HT-29 (cell line): Measurements from ENCODE around the gene VAPB. TPM values are rescaled to one million over a fixed set of nuclear protein-coding genes. Genes with fewer than 3 reads are reported as not detected.

Experiments
- DNase-seq: peaks from one replicate; pipeline ENCODE4 v3.0.0-alpha.2; 2015; ENCODE audit warnings: low spot score
- total RNA-seq: library from RNA; depleted of rRNA; stranded (reverse); fragments of >200 nt; shearing (Covaris generic); gene quantifications from 2 replicates; pipeline ENCODE4 v1.2.3, GENCODE V29; 2014

VAPB gene
- total RNA-seq, 1 experiment from 2014 or later = 16.2 TPM

DNA sequence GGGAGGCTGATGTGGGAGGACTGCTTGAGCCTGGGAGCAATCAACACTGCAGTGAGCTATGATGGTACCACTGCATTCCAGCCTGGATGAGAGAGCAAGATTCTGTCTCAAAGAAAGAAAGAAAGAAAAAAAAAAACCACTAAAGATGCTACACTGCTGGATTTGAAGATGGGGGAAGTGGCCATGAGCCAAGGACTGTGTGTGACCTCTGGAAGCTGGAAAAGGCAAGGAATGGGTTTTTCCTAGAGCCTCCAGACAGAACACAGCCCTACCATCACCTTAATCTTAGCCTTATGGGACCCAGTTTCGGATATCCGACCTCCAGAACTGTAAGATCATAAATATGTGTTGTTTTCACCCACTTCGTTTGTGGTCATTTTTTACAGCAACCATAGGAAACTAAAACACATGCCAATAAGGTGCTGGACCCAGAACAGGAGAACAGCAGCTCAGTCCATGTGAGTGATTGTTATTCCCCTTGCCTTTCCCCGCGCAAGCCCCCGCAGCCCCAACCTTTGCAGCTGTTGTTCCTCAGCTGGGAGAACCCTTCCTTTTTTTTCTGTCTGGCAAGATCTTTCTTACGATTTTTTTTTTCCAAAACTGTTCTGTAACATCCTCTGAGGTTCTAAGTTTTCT, 11.1 kb upstream of the VAPB start:
- DNase-seq = no peak

DNA sequence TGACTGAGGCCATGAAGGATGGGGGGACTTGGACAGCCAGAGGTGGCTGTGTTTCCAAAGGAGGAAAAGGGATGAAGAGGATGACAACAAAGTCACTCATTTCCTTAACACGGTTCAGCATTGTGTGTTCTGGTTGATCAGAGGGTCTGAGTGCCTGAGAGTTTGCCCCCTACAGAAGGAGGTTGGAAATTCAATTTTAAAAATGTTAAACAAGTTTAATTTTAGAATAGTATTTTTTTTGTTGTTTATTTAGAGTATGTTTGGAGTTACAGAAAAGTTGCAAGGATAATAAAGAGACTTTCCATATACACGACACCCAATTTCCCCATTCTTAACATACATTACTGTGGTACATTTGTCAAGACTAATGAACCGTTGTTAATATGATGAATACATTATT, 10.3 kb upstream of the VAPB start:
- no peak for DNase-seq

DNA sequence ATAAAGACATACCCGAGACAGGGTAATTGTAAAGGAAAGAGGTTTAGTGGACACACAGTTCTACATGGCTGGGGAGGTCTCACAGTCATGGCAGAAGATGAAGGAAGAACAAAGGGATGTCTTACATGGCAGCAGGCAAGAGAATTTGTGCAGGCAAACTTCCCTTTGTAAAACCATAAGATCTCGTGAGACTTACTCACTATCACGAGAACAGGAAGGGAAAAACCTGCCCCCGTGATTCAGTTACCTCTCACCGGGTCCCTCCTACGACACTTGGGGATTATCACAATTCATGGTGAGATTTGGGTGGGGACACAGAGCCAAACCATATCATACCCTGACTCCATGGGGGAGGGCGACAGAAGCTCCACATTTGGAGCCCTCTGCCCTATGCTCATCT, 7.4 kb upstream of the VAPB start:
- DNase-seq = no peak

DNA sequence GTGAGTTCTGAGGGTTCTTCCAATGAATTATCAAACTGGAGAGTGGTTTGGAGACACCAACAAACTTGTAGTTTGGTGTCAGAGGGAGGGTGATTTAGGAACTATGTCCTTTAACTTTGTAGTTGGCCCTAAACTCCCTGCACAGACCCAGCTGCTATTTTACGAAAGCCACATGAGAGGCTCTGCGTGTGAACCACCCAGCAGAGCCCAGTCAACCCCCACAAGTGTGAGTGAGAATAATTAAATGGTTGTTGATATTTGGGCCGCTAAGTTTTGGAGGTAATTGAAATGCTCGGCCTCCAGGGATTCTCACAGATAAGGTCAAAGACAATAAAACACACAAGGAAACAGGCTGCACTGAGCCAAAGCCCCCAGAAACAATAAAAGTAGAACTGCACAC, 6.9 kb upstream of the VAPB start:
- no peak for DNase-seq

DNA sequence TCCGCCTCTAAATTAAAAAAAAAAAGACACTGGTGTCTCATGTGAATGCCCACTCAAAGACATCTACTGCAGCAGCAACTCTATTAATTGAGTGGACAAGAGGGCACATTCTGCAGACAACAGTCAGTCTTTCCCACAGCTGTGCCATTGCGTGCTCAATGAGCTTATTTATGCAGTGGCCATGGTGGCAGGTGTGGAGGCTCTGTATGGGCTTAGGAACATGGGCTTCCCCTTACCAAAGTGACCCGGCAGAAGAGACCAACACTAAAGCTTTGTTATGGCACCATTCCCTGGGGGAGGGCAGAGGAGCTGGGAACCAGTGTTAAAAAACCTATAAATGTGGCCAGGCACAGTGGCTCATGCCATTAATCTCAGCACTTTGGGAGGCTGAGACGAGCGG, 4.2 kb upstream of the VAPB start:
- no peak for DNase-seq

DNA sequence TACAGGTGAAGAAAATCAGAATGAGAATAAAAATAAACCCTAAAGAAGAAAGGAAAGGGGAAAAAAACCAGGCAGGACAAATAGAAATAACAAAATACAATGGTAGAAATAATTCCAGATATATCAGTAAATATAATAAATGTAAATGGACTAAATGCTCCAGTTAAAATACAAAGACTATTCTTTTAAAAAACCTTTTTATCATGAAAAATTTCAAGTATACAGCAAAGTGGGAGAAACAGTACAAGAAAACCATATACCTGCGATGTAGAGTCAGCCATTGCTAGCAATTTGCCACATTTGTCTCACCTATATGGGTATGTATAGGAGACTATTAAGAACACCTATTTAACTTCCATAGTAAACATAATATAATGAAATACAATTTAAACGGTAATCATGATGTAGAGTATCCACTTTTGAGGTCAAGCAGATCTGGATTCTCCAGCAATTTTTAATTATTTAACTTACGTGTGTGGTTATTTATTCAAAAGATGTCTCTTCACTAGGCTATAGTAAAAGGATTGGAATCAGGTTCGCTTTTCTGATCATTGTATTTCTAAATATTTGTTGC, 914 bp upstream of the VAPB start:
- DNase-seq = no peak

DNA sequence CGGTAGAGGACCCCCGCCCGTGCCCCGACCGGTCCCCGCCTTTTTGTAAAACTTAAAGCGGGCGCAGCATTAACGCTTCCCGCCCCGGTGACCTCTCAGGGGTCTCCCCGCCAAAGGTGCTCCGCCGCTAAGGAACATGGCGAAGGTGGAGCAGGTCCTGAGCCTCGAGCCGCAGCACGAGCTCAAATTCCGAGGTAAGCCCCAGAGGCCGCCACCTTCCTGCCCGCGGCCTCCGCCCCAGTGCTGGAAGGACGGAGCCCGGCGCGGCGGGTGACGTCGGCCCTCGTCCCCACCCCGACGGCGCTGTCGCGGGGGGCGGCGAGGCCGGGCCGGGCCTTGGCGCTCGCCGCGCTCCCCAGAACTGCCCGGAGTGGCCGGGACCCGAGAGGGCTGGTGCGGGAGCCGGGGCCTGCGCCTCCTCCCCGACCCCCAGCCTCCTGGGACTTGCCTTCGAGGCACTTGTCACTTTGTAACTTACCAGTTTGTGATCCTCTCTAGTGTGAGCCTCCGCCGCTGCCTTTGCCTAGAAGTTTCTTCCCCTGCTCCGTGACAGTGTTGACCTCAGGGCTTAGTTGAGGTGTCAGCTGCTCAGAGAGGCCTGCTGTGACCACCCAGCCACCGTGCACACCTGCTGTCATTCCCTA, 417 bp downstream of the VAPB start:
- peak; percentile 70 for DNase-seq

DNA sequence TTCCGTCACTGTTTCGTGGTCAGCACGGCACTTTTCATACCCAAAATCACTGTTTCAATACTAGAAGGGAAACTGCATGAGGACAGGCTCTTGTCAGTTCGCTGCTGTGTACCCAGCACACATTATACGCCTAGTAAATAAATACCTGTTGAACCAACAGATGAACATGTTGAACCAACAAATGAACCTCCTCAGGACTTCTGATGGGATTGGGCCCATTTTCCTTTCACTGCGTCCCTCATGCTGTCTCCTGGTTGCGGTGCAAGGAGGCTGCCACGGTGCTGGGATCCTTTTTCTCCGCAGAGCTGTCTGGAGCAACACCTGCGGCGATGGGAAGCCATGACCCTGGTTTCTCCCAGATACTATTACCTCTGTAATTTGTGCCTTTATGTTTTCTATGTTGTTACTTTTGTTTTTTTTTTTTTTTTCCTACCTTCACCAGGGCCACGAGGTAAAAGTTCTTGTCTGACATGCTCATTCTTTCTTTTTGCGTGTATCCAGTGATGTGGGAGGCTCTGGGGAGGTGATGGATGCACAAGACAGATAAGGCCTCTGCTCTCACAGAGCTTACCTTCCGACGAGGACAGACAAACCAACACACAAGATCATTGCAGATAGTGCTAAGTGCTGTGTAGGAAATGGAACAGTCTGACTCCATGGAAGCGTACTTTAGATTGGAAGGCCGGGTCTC, 1.1 kb downstream of the VAPB start:
- DNase-seq = no peak

DNA sequence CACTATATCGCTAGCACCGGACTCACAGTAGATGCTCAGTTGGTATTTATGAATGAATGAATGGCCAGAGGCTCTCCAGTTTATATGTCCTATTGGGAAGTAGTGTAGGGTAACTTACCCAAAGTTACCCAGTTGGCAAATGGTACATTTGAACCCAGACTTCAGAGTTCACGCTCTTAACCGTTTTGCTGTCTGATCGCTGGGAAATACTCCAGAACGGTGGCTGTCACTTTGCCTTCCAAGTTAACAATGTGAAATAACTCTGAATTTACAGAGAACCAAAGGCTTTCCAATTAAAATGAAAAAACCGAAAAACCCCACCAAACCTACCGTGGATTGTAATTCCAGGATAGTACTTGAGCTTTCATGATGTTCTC, 1.6 kb downstream of the VAPB start:
- DNase-seq = no peak

DNA sequence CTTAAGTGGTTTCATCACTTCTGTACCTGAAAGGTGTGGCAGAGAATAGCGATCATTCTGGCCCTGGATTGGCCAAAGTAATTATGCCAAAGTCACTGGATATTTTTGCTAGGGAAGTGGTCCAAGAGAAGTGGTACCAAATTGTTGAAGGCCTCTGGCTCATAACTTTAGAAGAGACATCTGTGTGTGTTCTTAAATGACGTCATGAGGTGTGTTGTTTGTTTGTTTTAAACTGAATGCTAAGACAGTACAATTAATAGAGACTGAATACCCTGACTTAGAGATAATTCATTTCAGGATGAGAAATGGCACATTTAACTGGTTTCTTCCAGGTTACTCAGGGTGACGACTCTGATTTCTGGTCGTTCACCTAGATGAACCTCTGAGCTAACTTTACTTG, 3.3 kb downstream of the VAPB start:
- DNase-seq = no peak

DNA sequence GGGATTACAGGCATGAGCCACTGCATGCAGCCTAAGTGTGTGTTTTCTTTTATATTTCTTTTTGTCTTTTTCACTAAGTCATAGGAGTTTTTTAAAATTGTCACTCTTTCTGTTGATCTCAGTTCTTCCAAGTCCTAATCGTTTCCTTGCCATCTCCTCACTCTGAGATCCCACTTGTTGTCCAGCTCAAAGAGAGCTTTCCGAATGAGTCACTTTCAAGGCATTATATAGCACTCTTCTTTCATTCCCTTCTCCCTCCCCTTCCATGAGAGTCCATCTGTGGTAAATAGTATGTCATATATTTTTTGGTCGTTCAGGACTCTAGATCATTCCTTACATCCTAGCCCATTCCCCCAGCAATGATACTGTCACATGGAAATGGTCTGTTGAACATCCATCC, 4.3 kb downstream of the VAPB start:
- no peak for DNase-seq

DNA sequence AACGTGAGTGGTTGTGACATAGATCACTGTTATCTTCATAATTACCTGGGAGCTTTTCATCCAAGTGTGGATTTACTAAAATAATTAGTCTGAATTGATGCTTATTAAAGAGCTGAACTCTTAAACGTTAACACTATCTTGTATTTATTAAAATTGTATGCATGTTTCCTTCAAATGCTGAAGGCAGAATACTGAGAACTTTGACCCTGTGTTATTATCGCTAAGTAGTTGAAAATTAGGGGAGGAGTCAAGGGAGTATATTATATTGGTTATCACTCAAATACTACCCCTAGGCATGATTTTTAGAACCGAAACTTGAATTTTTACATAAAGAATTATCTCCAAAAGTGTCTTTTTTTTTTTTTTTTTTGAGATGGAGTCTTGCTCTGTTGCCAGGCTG, 5.8 kb downstream of the VAPB start:
- no peak for DNase-seq

DNA sequence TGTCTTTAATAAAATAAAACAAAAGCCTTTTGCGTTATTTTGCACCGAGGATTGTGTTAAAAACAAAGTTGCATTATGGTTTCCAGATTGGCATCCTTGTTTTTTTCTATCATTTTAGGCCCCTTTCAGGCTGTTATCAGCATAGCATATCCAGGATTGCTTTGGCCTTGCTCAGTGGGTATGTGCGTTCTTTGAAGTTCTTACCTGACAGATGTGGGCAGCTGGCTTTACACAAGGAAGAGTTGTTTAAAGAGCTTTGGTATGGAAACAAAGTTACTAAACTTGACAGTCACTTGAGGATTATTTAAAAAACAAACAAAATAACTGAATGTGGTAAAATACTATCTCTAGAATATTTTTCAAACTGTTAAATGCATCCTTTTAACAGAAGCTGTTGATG, 6.6 kb downstream of the VAPB start:
- DNase-seq = no peak

DNA sequence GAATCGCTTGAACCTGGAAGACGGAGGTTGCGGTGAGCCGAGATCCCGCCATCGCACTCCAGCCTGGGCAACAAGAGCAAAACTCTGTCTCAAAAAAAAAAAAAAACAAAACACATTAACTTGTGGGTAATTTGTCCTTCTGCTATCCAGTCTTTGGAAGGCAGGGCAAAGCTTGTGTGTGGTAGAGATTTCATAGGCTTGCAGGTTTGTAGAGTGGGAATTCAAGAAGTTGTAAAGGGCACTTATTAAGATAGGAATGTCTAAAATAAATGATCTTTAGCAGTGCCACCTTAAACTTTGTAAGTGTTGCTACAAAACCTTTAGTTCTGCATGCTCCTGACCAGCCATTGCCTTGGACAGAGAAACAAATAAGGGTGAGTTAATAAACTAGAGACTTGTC, 8.4 kb downstream of the VAPB start:
- no peak for DNase-seq

DNA sequence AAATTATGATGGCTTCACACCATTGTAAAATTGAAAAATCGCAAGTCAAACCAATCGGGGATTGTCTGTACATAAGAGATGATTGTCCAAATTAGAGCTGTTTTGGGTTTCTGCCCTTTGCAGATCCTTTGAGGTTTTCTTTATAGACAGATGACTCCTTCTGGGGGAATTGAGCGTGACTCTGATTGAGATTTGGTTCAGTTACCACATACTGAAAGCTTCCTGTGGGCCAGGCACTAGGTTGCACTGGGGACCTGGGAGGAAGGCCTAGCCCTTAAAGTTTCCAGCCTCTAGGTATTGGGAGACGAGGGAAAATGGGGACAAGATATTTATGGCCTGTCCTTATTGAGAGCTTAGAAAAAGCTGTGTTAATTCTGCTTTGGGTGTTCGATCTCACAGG, 9.2 kb downstream of the VAPB start:
- DNase-seq = no peak

DNA sequence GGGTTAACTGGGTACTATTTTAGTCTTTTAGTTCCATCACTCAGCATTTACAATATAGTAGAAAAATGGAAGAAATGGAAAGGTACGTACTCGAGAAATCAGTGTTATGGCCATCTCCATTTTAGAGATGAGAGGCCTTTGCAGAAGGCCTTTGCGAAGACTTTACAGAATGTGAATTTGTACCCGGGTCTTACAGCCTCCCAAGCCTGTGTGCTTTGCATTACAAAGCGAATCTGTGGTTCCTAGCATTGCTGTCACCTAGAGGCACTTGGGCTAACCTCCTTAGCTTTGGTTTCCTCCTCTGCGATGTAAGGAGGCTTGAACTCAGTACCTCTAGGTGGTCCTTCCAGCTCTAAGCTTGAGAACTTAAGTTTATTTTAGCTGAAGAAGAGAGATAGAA, 10.9 kb downstream of the VAPB start:
- no peak for DNase-seq

DNA sequence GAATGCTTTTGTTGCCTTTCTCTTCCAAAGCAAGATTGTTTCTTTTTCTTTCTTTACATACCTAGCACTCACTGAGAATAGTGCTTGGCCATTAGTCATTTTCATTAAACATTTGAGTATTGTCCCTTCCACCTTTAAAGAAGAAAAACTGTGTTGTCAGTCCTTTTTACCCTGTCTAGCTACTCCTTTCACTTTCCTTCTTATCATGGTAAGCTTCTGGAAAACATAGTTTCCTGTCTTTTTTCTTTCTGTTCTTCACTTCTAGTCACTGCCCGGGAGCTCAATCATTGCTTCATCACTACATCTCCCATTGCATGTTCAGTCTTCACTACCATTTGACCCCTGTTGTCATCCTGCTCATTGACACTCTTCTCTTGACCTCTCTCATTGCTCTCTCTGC, 12.1 kb downstream of the VAPB start:
- DNase-seq = no peak

DNA sequence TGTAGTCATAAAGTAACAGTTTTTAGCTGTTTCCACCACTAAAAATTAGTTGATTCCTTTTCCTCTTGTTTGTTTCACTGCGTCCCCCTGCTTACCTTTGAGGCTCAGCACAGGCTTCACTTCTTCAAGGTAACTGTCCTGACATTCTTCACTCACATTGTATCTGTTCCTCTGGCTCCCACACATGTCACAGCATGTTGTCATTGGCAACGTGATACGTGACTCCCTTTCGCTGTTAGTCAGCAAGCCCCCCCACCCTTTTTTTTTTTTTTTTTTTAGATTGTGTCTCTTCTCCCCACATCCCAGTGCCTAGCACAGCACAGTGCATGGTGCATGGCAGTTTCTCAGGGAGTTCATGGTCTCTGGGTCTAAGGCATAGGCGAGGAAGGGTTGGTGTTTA, 13.3 kb downstream of the VAPB start:
- no peak for DNase-seq

DNA sequence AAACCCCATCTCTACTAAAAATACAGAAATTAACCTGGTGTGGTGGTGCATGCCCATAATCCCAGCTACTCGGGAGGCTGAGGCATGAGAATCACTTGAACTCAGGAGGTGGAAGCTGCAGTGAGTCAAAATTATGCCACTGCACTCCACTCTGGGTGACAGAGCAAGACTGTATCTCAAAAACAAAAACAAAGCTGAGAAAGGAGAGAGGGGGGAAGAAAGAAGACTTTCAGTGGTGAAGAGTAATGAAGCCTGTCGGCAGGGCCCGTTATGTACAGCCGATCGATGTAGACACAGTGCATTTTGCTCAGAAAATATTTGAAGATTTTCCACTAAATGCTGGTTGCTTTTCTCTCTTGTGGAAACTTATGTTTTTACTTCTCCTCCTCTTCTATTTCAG, 13.8 kb downstream of the VAPB start:
- DNase-seq = no peak

DNA sequence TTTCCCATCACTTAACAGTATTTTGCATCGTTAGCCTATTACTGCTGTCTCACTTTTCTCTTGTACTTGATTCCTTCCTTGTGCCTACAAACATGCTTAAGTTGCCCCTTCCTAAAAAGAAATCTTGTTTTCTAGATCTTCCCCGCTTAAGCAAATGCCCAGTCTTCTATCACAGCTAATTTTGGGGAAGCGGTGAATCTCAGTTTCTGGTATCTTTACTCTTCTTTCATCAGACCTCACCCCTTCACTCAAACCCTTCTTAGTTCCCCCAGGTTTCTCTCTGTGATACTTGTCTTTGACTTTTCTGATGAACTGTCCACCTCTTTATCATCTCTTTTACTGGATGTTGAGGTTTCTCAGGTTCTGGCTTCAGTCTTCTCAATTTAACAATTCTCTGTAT, 14.2 kb downstream of the VAPB start:
- DNase-seq = no peak

DNA sequence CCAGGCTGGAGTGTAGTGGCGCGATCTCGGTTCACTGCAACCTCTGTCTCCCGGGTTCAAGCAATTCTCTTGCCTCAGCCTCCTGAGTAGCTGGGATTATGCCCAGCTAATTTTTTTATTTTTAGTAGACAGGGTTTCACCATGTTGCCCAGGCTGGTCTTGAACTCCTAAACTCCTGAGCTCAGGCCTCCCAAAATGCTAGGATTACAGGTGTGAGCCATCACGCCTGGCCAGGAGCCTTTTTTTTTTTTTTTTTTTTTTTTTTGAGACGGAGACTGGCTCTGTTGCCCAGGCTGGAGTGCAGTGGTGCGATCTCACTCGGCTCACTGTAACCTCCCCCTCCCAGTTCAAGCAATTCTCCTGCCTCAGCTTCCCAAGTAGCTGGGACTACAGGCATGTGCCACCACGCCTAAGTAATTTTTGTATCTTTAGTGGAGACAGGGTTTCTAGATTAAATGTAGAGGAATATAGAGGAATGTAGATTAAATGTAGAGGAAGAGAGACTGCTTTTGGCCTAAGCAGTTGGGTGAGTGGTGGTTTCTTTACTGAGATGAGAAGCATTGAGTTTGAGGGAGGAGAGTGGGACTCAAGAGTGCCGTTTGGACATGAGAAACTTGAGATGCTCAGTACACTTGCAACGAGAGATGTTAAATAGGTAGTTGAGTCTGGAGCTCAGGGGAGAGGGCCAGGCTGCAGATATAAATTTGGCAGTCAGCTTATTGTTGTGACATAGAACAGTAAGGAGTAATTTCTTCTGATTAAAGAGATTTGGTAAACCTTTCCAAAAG, 16.7 kb downstream of the VAPB start:
- no peak for DNase-seq

DNA sequence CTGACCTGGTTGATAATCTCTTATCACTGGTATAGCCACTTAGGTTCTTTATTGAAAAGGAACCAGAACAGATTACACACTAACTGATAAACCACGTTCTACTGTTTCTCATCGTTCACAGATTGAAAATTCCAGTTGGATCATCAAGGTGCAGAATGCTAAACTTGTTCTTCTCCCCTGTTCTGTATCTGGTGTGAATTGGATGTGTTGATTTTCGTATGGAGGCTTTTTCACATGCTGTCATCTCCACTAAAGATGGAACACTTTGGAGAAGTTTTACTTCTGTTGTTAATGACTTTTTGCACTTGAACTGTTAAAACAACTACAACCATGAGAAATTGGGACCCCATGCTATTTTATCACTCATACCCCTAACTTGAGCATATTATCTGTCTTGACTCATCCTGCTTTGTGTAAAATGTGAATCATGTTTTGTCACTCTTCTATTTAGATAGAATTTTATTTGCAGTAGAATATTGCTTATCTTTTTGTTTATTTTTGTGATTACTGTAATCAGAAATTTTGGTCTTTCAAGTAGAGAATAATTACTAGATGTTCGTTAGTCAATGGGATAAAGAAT, 17.5 kb downstream of the VAPB start:
- no peak for DNase-seq
